Keratinocyte (primary cell): ENCODE data around the gene TMEM161A.

ENCODE experiments used
- CTCF ChIP-seq, 3 experiments: IDR thresholded peaks in 1 of 3; conservative IDR thresholded peaks in 1 of 3; optimal IDR thresholded peaks in 1 of 3; 2 replicates in 2 of 3; 3 replicates in 1 of 3; pipeline versions ENCODE3 to v1.5.1; 2011; ENCODE audit warnings: low read length in 3 of 3, mild to moderate bottlenecking in 3 of 3, moderate library complexity in 2 of 3, control low read depth in 1 of 3, inconsistent platforms in 1 of 3; ENCODE audit not compliant: insufficient read depth in 2 of 3; ENCODE audit errors: extremely low read depth in 1 of 3
- EZH2 ChIP-seq: IDR thresholded peaks from one replicate; pipeline ENCODE4 v1.6.1; 2012; ENCODE audit warnings: inconsistent platforms, mild to moderate bottlenecking, low read length, moderate library complexity

GRCh38 chr19:19103167-19103566 lies 35.1 kb downstream of the TMEM161A start:
- no peak for TF ChIP-seq CTCF (optimal IDR thresholded peaks at IDR 0.05 in 1 of 3, IDR thresholded peaks at IDR 0.05 in 1 of 3, conservative IDR thresholded peaks at IDR 0.05 in 1 of 3; ENCODE audit: extremely low read depth in 1 of 3, insufficient read depth in 2 of 3, low read length in 3 of 3)
- TF ChIP-seq EZH2: no peak
